GM12875 (cell line): ENCODE data around the gene NUP62.

Source experiments
- H3K4me3 ChIP-seq: one replicate; pipeline ENCODE4 v1.5.1; 2011; ENCODE audit warnings: low read depth, low read length, control low read depth
- CTCF ChIP-seq: IDR thresholded peaks from 2 replicates; pipeline ENCODE4 v1.5.1; 2011; ENCODE audit warnings: low read depth, mild to moderate bottlenecking, control low read depth, inconsistent platforms, low read length, moderate library complexity, borderline replicate concordance; ENCODE audit not compliant: insufficient read depth

NUP62 gene

GRCh38 chr19:49863935-49864320 lies 65.4 kb downstream of the NUP62 start:
- no peak for TF ChIP-seq CTCF
- H3K4me3 ChIP-seq: no peak overlapping the region

- H3K4me3 ChIP-seq: no peak overlapping the region
- no peak for TF ChIP-seq CTCF
Measured at GRCh38 chr19:49863254-49863934, 65.9 kb downstream of the NUP62 start.

DNA sequence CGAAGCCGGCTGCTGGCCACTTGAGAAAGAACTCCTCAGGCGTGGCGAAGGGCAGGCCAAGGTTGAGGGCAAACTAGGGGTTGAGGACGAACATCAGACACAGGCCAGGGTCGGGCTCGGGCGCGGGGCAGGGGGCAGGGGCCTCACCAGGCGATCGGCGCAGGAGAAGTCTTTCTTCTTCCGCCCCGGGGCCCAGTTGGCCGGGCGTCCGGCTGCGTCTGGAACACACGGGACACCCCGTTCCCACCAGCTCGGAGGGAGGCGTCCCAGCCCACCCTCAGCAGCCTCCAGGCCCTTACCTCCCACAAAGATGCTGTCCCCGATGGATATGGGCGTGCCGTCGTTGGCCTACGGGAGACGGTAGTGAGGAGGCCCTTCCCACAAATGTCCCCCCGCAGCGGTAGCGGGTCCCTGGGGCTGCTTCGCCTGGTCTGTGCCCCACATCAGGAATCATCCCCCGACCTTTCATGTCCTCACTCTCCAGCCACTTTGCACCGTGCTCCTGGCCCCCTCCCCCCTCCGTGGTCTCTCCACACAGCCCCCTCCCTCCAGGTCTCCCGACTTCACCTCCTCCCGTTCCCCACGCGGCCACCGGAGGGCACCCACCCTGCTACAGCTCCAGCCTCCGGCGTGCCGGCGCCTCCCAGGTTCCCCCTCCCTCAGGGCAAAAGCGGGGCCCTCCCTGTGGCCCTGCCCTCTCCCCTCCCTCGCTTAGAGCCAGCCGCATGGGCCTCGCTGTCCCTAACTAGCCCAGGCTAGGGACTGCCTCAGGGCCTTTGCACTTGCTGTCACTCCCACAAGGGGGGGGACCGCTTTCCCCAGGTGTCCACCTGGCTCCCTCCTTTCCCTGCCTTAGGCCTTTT lies 66.7 kb downstream of the NUP62 start:
- TF ChIP-seq CTCF: peak; percentile 43; the same call in 1 of the 2 replicates
- H3K4me3 ChIP-seq: no peak overlapping the region

- H3K4me3 ChIP-seq: no peak overlapping the region
- no peak for TF ChIP-seq CTCF
Measured at GRCh38 chr19:49861541-49862378, 67.5 kb downstream of the NUP62 start.

GRCh38 chr19:49861107-49861506 lies 68.2 kb downstream of the NUP62 start:
- no peak for TF ChIP-seq CTCF

DNA sequence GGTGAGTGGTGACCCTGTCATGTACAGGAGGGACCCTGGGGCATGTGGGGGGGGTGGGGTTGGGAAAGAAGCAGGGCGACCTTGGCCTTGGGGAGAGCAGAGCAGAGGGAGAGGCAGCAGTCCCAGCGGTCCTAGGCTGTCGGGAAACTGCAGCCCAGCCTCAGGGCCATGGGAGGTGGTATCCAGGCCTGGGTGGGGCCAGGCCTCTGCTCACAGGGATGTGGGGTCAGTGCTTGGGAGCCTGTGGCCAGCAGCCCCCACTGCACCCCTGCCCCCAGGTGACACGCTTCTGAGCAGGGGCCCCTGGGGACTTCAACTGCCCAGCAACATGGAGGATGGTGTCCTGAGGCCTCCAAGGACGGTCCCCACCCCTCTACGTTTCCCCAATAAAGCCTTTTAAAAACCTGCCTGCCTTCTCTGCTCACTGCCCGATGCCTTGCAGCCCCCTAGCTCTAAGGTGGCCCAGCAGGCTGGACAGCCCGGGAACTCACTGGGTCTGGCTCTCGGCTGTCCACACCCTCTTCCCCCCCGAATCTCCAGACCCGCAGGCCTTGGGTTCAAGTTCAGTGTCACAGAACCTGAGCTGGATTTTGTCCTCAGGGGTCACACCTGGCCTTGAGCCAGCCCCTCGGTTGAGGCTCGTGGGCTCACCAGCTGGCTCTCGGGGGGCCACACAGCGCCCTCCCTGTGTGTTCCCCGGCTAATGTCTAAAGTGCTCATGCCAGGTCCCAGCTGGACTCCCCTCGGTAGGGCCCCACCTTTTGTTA lies 68.8 kb downstream of the NUP62 start:
- TF ChIP-seq CTCF: no peak

More at GRCh38 chr19:49861107-49861506, 68.2 kb downstream of the NUP62 start:
- no peak overlapping the region for H3K4me3 ChIP-seq

More for the DNA sequence above, 68.8 kb downstream of the NUP62 start:
- no peak overlapping the region for H3K4me3 ChIP-seq
